GM12892 (cell line): ENCODE data around the gene CHMP2A.

Experiments used
- POLR2A ChIP-seq: IDR thresholded peaks from 2 replicates; pipeline ENCODE4 v1.6.1; 2011; ENCODE audit warnings: low read depth, low read length, control low read depth
- POLR2AphosphoS5 ChIP-seq: IDR thresholded peaks from 2 replicates; pipeline ENCODE4 v1.6.1; 2011; ENCODE audit warnings: low read depth, low read length, control low read depth

DNA sequence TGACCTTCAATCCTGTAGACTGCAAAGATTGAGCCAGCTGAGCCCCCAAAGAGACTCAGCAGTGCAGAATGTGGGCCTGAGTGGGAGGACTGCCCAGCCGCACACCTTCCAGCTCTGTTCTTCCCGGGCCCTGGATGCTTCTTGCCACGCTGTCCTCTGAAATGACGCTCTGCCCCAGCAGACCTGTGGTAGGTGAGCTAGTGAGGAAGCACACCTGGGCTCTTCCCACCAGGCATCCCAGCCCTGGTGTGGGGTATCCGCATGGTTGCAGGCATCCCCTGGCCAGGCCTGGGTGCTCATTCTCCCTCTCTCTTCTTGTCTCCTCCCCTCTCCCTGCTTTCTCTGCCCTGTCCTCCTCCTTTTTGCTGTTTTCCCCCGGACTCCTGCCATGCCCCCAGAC lies 28.1 kb upstream of the CHMP2A start:
- TF ChIP-seq POLR2A = no peak
- no peak for TF ChIP-seq POLR2AphosphoS5
